ENCODE measurements around the gene TRIM71.
"Not testable (repeated sequence)": the region's sequence is repeated elsewhere in the genome, so short reads cannot be mapped to it uniquely, and the experiment has no call there.

Gene TRIM71

DNA sequence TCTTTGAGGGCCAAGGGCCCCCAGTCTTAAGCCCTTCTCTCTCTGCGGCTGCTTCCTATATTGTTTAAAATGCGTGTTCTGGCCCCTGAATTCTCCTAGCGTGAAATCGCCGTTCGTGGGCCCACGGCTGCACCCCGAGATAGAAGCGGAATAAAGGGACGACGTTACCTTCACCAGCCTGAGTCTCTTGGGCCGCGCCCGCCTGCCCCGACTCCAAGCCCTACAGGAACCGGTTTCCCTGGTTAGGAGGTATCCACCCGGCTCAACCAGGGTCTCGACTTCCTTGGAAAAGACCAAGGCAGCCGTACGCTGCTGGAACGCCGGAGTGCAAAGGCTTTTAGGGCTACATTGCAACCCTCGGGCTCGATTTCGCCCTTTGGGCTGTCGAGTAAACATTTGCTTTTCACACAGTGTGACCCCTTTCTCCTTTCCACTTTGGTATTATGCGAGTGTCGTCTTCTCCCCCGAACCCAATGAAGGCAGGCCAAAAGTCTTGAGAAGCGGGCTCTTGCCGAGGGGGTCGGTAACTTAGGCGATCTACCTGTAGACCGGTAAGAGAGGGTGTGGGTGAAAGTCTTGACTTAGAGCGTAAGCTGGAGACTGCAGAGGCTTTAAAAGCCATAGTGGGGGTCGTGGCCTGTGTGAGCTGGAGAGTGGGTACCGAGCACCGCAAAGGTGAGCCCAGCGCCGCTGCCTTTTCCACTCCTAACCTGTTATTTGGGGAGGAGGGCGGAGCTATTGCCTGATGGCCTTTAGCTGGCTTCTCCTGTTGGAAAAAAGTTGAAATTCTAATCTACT lies 2.0 kb downstream of the TRIM71 start:
- no peak for DNase-seq (ENCODE audit: low spot score)

DNA sequence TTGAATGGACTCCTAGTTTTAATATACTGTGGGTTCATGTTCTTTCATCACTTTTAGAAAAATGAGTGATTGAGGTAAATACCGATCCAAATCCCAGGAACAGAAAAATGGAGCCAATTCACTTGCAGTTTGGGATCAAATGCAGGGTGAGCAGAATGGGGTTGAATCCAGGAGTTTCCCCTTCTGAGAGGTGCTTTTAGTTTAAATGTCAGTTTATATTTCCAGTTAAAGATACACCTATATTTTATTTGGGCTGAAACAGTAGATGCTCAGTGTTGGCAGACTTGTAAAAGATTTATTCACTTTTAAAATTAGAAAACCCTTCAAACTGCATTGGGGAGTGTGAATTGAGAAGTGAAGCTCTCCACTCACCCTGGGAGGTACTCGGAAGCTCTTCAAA lies 2.6 kb downstream of the TRIM71 start:
- no peak for DNase-seq (ENCODE audit: low spot score)

DNA sequence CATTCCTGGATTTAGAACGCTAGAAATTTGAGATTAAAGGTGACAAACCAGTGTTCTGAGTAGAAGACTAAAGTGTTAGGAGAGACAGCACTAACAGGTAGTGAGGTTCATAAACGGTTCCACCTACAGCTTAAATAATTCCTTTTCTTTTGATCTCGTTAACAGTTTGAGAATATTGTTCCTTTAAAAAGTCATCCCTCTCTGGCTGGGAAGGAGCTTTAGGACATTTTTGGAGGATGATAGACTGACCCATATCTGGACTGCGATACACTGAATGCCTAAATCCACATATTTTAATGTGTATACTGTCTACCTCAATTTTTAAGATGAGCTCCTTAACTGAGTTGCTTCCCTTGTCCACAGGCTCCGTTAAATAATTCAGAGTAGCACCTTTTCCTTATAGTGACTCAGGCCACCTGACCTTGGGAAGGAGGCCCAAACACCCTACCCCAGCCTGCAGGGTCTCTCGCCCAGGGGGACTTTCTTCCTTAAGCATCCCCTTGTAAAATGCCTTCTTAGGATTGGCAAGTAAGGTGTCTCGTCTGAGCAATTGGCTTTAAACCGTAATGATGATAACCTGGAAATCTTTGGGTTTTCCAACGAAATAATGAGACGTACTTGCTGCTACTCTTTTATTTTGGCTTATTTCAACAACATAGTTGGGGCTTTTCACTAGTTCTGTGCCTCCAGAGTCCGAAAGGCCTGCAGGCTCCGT lies 3.3 kb downstream of the TRIM71 start:
- no peak for DNase-seq (ENCODE audit: low spot score)

DNA sequence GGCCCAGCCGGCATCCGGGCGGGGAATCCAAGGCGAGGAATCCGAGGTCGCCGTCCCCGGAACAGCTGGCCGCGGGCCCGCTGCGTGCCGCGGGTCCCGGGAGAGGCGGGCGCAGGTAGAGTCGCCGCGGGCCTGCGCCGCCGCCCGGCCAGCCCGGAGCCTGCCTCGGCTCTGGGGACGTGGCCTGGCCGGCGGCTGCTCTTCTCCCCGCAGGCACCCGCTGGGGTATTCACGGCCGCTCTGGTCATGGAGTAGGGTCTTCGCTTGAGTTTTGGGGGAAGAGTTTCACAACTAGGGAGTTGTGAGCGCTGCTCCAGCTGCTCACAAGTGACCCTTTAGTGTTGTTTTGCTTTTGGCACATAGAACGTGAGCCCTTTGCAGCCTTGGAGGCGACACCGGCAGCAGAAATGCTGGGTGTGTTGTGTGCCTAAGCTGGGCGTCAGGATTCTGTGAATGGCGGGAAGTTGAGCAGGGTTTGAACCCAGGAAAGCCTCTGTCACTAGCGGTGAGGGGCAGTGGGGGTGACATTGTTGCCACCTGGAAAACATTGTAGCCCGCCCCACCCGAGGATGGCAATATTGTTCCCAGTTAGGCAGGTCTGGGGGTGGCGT lies 4.0 kb downstream of the TRIM71 start:
- DNase-seq (ENCODE audit: low spot score): no peak

DNA sequence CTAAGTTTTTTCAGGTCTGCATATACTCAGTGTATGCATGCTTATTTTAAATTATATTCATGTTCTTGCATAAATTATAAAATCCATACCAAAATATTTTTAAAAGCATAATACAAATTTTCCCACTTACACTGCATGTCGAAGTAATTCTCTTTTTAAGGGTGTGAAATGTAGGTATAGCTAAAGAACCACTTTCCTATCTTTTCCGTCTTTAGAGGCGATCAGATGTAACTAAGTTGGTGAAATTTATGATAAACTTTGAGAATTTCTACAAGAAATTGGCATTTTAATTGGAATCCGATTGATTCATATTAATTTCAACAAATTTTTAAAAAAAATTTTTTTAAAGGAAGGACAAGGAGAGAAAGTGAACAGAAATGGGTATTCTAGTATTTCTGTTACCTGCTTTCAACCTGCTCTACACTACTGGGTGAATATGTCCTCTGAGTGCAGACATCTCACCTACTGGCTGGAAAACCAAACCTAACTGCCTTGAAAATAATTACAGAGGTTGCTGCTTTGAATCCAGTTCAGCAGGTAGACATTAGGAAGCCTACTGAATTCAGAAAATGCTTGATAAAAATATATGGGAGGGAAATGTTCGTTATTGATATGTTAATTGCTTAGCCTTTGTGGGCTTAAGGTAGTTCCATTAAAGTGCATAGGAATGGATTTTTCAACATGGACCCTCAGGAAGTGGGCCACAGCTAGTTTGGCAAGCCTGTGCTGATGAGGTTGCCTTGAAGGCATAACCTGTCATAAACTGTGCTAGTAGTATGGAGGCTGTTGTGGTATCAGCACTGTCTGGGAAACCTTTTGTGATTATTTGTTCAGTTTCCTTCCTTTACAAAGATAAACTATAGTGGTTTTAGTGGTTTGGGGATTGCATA lies 5.1 kb downstream of the TRIM71 start:
- DNase-seq (ENCODE audit: low spot score): no peak

DNA sequence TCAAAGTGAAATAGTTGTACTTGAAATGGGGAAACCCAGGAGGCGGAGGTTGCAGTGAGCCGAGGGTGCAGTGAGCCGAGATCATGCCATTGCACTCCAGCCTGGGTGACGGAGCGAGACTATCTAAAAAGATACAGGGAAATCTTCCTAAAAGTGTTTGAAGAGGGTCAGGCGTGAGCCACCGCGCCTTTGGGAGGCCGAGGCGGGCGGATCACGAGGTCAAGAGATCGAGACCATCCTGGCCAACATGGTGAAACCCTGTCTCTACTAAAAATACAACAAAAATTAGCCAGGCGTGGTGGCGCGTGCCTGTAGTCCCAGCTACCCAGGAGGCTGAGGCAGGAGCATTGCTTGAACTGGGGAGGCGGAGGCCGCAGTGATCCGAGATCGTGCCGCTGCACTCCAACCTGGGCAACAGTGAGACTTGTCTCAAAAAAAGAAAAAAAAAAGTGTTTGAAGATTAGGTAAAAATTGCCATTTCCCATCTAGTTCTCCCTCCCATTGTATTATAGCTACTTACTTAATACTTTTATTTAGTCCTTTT lies 5.9 kb downstream of the TRIM71 start:
- not testable (repeated sequence) for DNase-seq (ENCODE audit: low spot score)

DNA sequence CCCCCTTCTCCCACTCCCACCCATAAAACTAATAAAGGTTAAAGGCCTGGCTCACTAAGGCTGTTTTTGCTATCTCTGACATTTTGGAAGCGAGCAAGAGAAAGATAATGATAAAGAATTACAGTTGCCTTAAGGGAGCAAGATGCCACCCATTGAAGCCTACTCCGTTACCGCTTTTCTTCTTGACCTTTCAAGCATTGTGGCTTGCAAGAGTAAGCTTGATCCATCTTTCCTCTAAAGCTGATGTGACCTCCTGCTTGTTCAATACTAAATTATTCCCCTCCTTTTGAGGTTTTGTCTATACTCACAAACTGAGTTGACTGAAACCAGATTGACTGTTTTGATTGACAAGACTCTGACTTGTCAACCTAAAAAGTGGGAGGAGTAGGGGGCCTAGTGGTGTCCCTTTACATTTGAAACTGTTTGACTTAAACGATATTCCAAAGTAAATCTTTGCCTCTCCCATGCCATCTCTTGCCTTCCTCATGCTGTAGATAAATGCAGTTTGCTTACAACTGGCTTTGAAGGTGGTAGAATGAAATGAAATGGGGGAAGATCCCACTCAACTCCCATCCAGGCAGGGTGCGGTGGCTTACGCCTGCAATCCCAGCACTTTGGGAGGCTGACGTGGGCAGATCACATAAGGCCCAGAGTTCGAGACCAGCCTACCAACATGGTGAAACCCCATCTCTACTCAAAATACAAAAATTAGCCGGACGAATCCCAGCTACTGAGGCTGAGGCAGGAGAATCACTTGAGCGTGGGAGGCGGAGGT lies 8.0 kb downstream of the TRIM71 start:
- DNase-seq (ENCODE audit: low spot score): no peak

DNA sequence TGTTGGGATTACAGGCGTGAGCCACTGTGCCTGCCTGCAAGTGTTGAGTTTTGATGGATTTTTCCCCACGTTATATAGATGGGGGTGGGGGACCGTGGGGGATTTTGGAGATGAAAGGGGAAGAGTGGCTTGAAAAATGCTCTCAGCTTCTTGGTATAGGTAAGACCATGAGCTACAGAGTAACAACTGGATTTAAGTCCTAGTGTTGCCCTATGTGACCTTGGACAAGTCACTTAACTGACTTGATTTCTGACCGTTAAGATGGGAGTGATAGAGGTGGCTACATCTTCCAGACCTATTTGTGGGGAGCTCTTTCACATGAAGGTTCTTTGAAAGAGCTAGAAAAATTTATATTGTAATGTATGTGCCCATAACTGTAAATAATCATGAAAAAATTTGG lies 13.3 kb downstream of the TRIM71 start:
- DNase-seq (ENCODE audit: low spot score): no peak

DNA sequence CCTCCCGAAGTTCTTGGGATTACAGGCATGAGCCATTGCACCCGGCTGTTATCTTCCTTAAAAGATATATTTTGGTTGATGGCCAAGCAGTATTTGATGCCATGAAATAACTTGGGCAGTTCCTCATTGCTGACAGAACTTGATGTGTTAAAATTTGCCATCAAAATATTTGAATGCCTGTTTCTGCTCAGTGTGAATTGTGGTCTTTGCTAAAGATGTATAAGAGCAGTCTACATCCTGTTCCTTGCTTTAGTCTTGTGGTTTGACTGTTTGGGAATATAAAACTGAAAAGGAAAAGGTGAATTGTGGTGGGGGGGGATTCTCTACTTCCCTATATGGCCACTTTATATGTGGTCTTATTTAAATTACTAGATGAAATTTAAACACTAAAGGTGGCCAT lies 14.0 kb downstream of the TRIM71 start:
- no peak for DNase-seq (ENCODE audit: low spot score)

DNA sequence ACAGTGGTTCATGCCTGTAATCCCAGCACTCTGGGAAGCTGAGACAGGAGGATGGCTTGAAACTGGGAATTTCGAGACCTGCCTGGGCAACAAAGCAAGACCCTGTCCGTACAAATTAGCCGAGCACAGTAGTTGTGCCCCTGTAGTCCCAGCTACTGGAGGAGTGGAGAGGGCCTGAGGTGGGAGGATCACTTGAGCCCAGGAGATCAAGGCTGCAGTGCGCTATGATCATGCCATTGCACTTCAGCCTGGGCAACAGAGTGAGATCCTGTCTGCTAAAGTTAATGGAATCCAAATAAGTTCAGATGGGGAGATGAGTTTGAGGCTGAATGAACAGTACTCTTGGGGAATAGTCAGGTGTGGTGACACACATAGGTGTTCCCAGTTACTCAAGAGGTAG lies 14.4 kb downstream of the TRIM71 start:
- no peak for DNase-seq (ENCODE audit: low spot score)

DNA sequence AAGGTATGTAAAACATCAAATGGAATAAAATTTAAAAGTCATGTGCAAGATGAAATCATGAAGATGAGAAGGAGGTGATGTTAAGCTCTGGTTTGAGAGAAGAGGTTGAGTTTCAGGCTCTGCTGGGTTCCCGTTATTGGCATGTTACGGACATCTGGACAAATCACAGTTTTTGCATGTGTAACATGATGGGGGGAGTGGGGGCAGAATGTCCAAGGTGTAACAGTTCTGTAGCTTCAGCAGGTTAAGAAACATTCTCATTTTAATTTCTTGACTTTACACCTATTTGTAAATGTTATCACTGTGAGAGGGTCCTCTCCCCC lies 17.2 kb downstream of the TRIM71 start:
- no peak for DNase-seq (ENCODE audit: low spot score)

DNA sequence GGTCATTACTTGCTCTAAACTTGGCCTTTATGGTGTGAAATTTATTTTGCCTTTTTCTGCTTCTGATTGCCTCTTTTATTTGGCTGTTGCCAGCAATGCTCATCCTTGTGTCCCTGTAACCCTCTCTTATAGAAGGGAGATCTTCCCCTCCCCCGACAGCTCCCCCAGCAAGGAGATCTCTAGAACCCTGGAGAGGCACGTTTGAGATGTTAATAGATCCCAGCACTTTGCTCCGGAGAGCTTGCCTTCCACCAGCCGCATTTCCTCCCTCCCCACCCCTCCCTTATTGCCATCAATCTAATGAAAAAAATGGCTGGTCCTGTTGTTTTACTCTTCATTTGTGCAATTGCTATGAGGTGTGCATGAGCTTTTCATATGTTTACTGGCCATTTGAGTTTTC lies 18.2 kb downstream of the TRIM71 start:
- DNase-seq (ENCODE audit: low spot score): no peak

DNA sequence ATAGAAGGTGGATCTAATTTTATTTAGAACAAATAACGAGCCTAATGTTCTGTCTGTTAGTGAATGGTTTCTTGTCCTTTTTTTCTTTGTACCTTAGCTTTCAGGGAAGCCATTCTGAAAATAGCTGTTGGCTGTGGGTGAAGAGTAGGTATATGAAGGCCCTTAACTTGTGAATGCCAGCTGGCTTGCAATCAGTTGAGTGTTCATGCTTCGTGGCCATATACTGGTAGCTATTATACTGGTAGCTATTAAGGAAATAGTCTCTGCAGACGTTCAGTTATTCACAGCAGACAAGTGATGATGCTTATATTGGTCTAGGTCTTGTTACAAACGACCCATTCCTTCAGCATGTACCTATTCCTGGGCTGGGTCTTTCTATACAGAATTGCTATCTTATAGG lies 18.8 kb downstream of the TRIM71 start:
- no peak for DNase-seq (ENCODE audit: low spot score)

DNA sequence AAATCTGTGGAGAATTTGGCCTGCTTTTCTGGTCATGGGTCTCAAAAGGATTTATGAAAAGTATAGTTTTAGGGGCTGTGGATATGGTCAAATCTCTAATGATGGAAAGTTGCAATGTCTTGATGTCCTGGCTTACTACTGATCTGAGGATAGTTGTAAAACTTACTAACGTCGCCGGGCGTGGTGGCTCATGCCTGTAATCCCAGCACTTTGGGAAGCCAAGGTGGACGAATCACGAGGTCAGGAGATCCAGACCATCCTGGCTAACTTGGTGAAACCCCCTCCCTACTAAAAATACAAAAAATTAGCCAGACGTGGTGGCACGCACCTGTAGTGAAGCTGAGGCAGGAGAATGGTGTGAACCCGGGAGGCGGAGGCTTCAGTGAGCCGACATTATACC lies 19.6 kb downstream of the TRIM71 start:
- no peak for DNase-seq (ENCODE audit: low spot score)

DNA sequence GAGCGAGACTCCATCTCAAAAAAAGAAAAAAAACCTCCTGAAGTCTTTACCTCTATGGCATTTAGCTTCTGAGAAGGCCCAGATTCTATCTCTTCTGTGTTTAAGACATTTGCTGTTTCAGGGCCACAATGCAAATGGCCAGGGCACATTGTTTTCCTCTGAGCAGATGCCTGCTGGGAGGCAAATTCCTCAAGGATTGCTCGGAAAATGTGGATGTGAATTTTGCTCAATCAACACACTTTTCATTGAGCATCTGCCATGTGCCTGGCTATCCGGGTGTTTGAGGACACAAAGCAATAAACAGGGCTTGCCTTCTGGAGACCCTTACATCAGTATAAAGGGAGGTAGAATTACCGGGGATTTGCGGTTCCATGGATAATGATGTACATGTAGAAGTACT lies 20.0 kb downstream of the TRIM71 start:
- DNase-seq (ENCODE audit: low spot score): no peak

DNA sequence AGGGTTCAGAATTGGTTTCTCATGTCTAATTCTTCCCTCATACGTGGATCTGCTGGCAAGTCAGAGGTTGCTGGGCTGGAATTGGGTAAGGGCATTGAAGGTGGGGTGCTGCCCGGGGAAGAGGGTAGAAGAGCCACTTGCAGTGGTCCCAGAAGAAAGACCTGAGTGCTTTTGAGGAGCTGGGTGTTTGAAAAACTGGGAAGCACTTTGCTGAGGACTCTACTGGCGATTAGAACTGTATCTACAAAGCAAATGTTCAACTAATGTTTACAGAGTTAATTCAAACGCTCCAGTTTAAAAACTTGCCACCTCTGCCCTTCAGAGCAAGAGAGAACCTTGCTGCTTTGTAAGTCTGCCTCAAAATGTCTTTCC lies 21.9 kb downstream of the TRIM71 start:
- DNase-seq (ENCODE audit: low spot score): no peak

DNA sequence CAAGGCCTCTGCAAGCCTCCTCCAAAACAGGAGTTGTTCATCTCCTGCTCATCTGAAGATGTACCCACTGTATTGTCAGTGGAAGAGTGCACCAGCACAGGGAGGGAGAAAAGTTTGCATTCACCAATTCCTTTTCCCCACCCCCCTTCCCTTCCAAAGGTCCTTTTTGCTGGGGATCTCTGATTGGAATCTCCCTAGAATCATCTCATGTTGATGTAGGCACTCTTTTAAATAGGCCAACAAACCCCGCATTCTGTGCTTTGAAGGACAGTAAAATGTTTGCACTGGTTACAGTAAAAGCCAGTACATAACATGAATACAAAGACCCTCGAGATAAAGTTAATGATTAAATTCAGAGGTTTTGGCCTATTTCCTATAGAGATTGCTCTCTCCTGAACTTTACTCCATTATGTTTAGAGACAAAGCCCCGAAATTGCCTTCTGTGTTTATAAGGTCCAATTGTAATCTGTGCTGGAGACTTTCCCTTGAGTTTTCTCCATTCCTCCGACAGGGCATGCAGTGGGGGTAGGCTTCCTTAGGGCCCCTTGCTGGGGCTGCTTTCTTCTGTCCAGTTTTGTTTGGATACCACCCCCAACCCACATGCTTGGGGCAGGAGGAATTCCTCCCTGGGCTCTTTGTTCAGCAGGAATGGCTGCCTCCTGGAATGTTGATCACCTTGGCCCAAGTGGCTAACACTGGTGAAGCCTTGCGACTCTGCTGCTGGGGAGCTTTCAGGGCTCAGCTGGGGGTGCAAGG lies 22.5 kb downstream of the TRIM71 start:
- no peak for DNase-seq (ENCODE audit: low spot score)

DNA sequence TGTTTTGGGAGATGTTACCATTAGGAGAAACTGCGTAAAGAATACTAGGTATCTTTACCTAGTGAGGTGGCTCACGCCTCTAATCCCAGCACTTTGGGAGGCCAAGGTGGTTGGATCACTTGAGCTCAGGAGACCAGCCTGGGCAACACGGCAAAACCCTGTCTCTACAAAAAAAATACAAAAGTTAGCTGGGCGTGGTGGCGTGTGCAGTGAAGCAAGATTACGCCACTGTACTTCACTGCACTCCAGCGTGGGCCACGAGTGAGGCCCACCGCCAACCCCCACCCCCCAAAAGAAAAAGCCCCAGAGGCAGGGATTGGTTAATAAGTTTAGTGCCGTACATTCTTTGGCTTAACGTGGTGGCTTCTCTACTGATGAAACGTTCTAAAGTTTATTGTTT lies 23.5 kb downstream of the TRIM71 start:
- DNase-seq (ENCODE audit: low spot score): no peak

DNA sequence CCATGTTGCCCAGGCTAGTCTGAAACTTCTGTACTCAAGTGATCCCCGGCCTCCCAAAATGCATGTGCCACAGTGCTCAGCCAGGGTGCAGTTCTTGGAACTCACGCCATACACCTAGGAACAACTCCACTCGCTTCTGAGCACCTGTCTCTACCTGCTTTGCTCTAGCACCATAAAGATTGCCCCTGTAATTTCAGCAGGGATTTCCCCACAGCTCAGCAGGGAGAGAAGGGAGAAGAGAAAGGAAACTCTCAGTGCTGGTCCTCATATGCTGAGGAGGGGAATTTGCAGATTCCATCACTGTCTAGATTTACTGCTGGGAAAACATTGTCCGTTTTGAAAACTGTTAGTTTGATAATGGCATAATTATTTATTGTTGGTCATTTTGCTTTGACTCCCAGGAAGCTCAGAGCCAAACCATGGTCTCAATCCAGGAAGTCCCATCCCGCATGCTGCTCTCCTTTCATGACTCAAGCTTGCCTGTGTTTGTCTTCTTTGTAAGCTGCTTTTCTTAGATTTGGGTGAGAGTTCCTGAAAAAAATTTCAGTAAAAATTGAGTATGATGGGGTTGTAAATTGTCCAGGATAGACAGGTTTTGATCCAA lies 24.2 kb downstream of the TRIM71 start:
- no peak for DNase-seq (ENCODE audit: low spot score)

DNA sequence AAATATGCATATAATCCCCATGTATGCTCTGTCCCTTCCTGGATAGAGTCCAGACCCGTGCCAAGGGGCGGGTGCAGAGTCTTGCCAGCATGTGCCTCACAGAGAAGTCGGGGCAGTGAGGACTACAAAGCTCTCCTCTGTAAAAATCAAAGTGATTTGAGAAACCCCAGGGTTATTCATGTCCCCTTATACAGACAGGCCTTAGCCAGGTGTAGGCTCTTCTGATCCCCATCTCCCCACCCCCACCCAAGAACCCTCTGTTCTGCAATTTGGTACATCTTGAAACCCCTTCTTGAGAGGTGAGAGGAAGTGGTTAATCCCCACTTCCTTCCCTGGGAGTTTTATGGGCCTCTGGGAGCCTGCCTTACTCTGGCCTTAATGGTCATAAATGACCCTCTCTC lies 24.7 kb downstream of the TRIM71 start:
- no peak for DNase-seq (ENCODE audit: low spot score)
